IPS-15b (cell line): ENCODE measurements around the gene CERS1.
A peak's percentile ranks its signal among the peaks of the same experiment; 100 is the strongest.
"Not testable (repeated sequence)": the region's sequence is repeated elsewhere in the genome, so short reads cannot be mapped to it uniquely, and the experiment has no call there.

Experiments used
- H3K27me3 ChIP-seq: one replicate; pipeline ENCODE4 v1.6.1; 2013; ENCODE audit warnings: low read length; ENCODE audit not compliant: control insufficient read depth, insufficient read depth
- H3K36me3 ChIP-seq: one replicate; pipeline ENCODE4 v1.6.1; 2013; ENCODE audit warnings: low read length; ENCODE audit not compliant: control insufficient read depth, insufficient read depth
- H3K4me1 ChIP-seq: one replicate; pipeline ENCODE4 v1.6.1; 2013; ENCODE audit warnings: mild to moderate bottlenecking, low read length; ENCODE audit not compliant: control insufficient read depth, insufficient read depth
- H3K4me3 ChIP-seq: one replicate; pipeline ENCODE4 v1.5.1; 2013; ENCODE audit warnings: low read depth, low read length
- H3K9ac ChIP-seq: one replicate; pipeline ENCODE4 v1.6.1; 2013; ENCODE audit warnings: low read depth, mild to moderate bottlenecking, low read length
- H3K9me3 ChIP-seq: one replicate; pipeline ENCODE4 v1.6.1; 2013; ENCODE audit warnings: mild to moderate bottlenecking, low read length; ENCODE audit not compliant: control insufficient read depth, insufficient read depth

CERS1 gene

DNA sequence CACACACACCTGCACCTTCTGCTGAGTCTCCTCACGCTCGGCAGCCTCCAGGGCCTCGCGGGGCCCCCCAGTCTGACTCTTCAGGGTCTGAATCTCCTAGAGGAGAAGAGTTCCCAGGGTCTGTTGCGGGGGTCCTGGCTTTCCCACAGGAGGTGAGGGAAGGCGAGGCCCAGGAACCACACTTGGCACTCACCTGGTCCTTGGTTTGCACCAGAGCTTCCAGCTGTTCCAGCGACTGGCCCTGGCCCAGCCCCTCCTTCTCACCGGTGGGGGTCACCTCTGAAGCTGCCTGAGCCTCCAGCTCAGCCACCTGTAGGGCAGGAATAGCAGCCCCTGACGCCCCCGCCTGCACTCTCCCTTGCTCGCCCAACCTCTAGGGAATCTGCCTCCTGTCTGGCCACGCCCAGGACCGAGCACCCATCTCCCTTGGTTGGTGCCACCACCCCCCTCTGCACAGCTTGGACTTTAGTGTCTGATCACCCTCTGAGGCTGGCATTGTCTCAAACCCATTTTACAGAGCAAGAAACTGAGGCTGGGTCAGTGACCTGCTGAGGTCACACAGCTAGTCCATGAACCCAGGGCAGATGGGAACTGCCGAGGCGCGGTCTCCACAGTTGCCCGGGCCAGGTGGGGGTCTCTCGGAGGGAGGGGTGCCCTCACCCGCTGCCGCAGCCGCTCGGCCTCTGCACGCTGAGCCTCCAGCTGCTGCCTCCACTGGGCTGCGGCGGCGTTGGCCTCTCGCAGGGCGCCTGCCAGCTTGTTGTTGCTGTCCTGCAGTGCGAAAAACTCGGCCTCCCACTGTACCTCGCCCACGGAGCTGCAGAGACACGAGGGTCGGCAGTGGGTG, 35.6 kb upstream of the CERS1 start:
- Histone ChIP-seq H3K9me3 (no peaks in the 10 kb centered on the region), H3K27me3 (no peaks in the 10 kb centered on the region), H3K4me3 (peak overlapping the region; percentile 26), H3K36me3 (peaks cover 33% of the 10 kb centered on the region), H3K4me1 (peaks cover 2% of the 10 kb centered on the region), H3K9ac (no peak overlapping the region)

DNA sequence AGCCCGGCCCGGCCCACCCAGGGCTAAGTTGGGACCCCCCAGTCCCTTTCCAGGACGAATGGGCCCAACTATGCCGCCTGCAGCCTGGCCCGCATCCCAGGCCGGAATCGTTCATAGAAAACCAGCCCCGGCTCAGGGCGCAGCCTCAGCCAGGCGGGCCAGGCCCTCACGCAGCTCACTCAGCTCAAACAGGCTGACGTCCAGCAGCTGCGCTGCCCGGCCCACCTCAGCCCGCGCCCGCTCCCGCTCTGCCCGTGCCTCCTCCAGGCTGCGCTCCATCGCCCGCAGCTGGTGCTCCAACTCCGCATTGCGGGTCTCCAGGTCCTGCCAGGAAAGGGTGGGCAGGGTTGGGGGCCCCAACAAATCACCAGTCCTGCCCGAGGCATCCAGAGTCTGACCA, 33.4 kb upstream of the CERS1 start:
- Histone ChIP-seq H3K27me3 (no peaks in the 10 kb centered on the region), H3K4me1 (peaks cover 2% of the 10 kb centered on the region), H3K36me3 (peaks cover 42% of the 10 kb centered on the region), H3K4me3 (no peak overlapping the region), H3K9me3 (no peaks in the 10 kb centered on the region), H3K9ac (no peak overlapping the region)

DNA sequence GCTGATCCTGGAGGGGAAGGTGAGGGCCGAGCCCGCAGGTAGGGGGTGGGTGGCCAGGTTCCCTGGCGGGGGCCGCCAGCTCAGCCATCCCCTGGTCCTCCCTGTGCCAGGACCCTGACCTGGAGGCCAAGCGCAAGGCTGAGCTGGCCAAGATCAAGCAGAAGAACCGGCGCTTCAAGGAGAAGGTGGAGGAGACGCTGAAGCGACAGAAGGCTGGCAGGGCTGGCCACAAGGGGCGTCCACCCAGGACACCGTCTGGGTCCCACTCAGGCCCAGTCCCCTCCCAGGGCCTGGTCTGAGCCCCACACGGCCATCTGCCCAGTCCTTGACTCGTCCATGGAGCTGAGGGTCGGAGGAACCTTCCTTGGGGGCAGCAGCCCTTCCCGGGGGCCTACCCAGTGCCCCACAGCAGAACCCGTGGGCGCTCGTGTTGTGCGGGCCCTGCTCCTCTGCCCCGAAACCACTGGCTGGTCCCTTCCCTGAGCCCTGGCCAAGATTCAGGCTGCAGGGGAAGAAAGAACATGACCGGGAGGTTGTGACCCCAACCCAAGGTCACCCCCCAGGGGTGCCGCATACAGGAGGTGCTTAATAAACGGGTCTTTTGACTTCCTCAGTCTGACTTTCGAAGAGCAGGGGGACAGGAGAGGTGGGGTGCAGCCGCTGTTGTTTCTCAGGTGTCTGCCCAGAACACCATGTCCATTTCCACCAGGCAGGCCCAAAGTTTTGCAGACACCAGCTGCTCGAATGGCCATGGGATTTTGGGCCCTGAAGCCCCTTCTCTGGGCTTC, 32.3 kb upstream of the CERS1 start:
- Histone ChIP-seq H3K9ac (no peak overlapping the region), H3K36me3 (peaks cover 40% of the 10 kb centered on the region), H3K4me1 (peaks cover 2% of the 10 kb centered on the region), H3K4me3 (no peak overlapping the region), H3K9me3 (no peaks in the 10 kb centered on the region), H3K27me3 (no peaks in the 10 kb centered on the region)

- H3K36me3 ChIP-seq: peaks cover 42% of the 10 kb centered on the region
- H3K27me3 ChIP-seq: no peaks in the 10 kb centered on the region
- no peaks in the 10 kb centered on the region for H3K9me3 ChIP-seq
- H3K4me1 ChIP-seq: peaks cover 3% of the 10 kb centered on the region
- H3K4me3 ChIP-seq: no peak overlapping the region
- H3K9ac ChIP-seq: no peak overlapping the region
Measured at GRCh38 chr19:18924684-18925213, 28.8 kb upstream of the CERS1 start.

GRCh38 chr19:18922228-18922985, 26.4 kb upstream of the CERS1 start:
- H3K9me3 ChIP-seq: no peaks in the 10 kb centered on the region
- H3K4me3 ChIP-seq: no peak overlapping the region
- H3K4me1 ChIP-seq: peaks cover 3% of the 10 kb centered on the region
- H3K36me3 ChIP-seq: peaks cover 29% of the 10 kb centered on the region
- H3K27me3 ChIP-seq: no peaks in the 10 kb centered on the region
- H3K9ac ChIP-seq: no peak overlapping the region

- H3K27me3 ChIP-seq: no peaks in the 10 kb centered on the region
- peaks cover 3% of the 10 kb centered on the region for H3K4me1 ChIP-seq
- no peaks in the 10 kb centered on the region for H3K9me3 ChIP-seq
- peaks cover 24% of the 10 kb centered on the region for H3K36me3 ChIP-seq
- H3K9ac ChIP-seq: no peak overlapping the region
- H3K4me3 ChIP-seq: no peak overlapping the region
Measured at GRCh38 chr19:18921593-18921992, 25.6 kb upstream of the CERS1 start.

DNA sequence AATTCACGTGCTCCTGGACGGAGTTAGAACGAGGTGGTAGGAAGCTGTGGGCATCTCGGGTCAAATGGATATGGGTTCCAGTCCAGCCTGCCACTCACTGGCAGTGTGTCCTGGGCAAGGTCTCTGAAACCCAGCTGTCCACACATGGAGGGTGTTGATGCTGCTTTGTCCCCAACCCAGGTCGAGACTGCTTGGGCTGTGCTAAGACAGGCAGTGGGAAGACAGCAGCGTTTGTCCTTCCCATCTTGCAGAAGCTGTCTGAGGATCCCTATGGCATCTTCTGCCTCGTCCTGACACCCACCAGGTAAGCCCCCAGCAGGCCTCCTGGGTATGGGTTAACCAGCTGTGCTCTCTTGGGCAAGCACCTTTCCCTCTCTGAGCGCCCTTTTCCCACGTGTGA, 24.4 kb upstream of the CERS1 start:
- Histone ChIP-seq H3K4me3 (peak overlapping the region; percentile 88), H3K27me3 (no peaks in the 10 kb centered on the region), H3K36me3 (peaks cover 19% of the 10 kb centered on the region), H3K9ac (peak overlapping the region; percentile 28), H3K9me3 (no peaks in the 10 kb centered on the region), H3K4me1 (peaks cover 3% of the 10 kb centered on the region)

- peaks cover 25% of the 10 kb centered on the region for H3K36me3 ChIP-seq
- H3K9me3 ChIP-seq: no peaks in the 10 kb centered on the region
- H3K4me3 ChIP-seq: peak overlapping the region; percentile 88
- no peaks in the 10 kb centered on the region for H3K27me3 ChIP-seq
- peak overlapping the region; percentile 28 for H3K9ac ChIP-seq
- H3K4me1 ChIP-seq: peaks cover 3% of the 10 kb centered on the region
Measured at GRCh38 chr19:18919900-18920214, 23.9 kb upstream of the CERS1 start.

GRCh38 chr19:18919086-18919899, 23.3 kb upstream of the CERS1 start, which contains the start of the genes COPE and DDX49:
Gene COPE, minus strand, starts transcription at chr19:18919387. Its CDS starts 39 bp downstream, at chr19:18919348.
Gene DDX49, plus strand, starts transcription at chr19:18919715. Its CDS starts 27 bp downstream, at chr19:18919742.
- Histone ChIP-seq H3K9ac (peak within 1 kb of the TSS; percentile 92), H3K36me3 (peaks cover 20% of the 10 kb centered on the region), H3K4me1 (peaks cover 3% of the 10 kb centered on the region), H3K9me3 (no peaks in the 10 kb centered on the region), H3K4me3 (peak within 1 kb of the TSS; percentile 88), H3K27me3 (no peaks in the 10 kb centered on the region)

DNA sequence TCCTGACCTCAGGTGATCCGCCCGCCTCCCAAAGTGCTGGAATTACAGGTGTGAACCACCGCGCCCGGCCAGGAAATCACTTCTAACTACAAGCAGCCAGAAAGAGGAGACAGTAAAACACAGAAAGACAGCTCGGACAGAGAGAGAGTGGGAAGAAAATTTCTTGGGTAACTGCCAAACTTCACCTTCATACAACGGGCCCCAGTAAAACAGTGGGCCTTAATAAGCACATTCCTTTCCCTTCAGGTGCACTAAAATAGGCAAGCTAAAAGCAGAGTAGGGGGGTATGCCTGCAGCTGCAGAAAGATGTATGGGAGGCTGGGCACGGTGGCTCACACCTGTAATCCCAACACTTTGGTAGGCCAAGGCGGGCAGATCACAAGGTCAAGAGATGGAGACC, 21.6 kb upstream of the CERS1 start:
- not testable (repeated sequence) for H3K9me3 ChIP-seq, H3K9ac ChIP-seq, H3K4me3 ChIP-seq, H3K4me1 ChIP-seq, H3K27me3 ChIP-seq
- peaks cover 19% of the 10 kb centered on the region for H3K36me3 ChIP-seq

GRCh38 chr19:18915639-18916038, 19.7 kb upstream of the CERS1 start:
- Histone ChIP-seq H3K27me3 (no peaks in the 10 kb centered on the region), H3K36me3 (peaks cover 14% of the 10 kb centered on the region), H3K9ac (no peak overlapping the region), H3K9me3 (no peaks in the 10 kb centered on the region), H3K4me3 (no peak overlapping the region), H3K4me1 (peaks cover 3% of the 10 kb centered on the region)
